GM19023 (cell line): ENCODE data around the gene HIRIP3.

Source experiments
- ATAC-seq: cut with Tn5 transposase; IDR thresholded peaks from one replicate; pipeline ENCODE4 v1.9.1; 2021; ENCODE audit warnings: mild to moderate bottlenecking, moderate library complexity; ENCODE audit not compliant: unreplicated experiment

Gene HIRIP3

GRCh38 chr16:29984137-29984763, 11.2 kb downstream of the HIRIP3 start:
- no peak for ATAC-seq

DNA sequence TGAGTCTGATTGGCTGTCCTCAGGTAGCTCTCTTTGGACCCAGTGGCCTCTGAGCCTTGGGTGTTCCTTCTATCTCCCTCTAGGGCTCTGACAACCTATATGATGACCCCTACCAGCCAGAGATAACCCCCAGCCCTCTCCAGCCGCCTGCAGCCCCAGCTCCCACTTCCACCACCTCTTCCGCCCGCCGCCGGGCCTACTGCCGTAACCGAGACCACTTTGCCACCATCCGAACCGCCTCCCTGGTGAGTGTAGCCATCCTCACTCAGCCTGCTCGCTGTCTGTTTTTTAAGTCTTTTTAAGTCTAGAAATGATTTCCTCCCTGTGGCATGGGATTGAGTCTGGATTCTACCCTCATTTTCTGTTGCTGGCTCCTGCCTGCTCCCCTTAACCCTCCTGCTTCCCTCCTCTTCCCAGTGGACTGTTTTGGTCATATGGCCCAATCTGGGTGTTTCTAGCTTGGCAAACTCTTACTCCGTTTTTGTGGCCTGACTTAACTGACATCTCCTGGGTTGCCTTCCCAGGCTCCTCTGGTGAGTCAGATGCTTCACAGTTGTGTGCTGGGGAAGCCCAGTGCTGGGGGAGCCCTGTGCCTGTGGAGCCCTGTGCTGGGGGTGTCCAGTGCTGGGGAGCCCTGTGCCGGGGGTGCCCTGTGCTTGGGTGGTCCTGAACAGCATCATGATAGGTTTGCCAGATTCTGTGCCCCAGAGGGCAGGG, 11.8 kb downstream of the HIRIP3 start:
- no peak for ATAC-seq

DNA sequence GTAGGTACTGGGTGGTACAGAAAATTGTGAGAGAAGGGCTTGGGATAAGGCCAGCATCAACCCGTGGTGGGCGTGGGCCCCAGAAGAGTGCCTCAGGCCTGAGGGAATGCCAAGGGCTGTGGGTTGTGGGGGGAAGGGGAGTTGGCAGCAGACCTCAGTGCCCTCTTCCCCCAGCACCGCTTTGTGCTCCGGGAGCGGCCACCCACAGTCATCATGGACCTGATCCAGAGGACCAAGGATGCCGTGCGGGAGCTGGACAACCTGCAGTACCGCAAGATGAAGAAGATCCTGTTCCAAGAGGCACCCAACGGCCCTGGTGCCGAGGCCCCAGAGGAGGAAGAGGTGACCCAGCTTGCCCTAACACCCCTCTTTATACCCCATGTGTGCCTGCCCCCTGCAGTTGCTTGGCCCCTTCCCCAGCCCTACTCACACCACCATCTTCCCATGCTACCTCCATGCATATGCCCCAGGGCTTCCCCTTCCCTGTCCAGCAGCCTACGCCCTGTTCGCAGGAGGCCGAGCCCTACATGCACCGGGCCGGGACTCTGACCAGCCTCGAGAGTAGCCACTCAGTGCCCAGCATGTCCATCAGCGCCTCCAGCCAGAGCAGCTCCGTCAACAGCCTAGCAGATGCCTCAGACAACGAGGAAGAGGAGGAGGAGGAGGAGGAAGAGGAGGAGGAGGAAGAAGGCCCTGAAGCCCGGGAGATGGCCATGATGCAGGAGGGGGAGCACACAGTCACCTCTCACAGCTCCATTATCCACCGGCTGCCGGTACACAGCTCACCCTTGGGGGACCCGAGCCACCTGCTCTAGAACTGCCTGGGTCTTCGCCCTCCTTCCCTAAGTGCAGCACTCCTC, 12.6 kb downstream of the HIRIP3 start:
- no peak for ATAC-seq

- ATAC-seq: no peak
Observed at GRCh38 chr16:29978564-29979270, 16.7 kb downstream of the HIRIP3 start.

- no peak for ATAC-seq
Observed at GRCh38 chr16:29978081-29978480, 17.3 kb downstream of the HIRIP3 start.

- ATAC-seq: no peak
Observed at GRCh38 chr16:29977063-29977825, 18.2 kb downstream of the HIRIP3 start.

DNA sequence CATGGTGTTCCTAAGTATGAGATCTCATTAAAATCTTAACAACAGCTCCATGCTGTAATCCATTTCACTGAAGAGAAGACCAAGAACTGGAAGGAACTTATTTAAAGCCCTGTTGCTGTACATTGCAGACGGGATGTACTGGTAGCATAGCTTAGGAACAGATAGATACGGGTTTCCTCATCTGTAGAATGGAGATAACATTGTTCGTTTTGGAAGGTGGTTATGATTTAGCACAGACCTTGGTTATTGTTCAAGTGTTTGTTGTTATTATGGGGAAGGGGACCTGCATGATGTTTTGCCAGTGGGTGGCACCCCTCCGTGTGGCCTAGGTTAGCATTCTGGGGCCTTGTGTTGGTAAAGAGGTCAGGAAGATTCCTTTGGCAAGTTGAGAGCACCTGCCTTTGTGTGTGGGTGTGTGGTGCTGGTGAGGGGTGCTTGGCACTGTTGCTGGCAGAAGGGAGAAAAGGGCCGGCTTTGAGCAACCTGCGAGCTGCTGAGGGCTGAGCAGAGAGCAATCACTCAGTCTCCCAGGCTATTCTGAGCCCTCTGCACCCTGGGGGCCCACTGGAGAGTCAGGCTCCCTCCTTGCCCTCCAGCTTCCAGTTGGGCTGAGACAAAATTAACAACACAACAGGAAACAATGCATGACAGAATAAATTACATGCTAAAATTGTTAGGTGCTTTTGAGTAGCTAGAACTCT, 19.5 kb downstream of the HIRIP3 start:
- no peak for ATAC-seq

DNA sequence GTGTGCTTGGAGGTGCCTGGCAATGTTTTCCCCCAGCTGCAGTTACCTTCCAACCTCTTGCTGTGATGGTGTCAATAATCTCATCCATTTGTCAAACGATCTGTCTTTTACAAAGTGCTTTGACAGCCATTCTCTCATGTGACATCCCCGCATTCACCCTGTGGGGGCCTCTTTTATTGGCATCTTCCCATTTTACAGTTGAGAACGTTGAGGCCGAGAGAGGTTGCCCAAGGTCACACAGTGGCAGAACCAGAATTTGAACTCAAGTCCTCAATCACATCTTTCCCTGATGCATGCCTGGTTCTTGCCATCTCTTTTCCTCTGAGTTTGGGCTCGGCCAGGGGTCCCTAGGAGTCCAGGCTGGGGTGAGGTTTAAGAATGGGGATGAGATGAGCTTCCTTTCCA, 20.3 kb downstream of the HIRIP3 start:
- no peak for ATAC-seq

DNA sequence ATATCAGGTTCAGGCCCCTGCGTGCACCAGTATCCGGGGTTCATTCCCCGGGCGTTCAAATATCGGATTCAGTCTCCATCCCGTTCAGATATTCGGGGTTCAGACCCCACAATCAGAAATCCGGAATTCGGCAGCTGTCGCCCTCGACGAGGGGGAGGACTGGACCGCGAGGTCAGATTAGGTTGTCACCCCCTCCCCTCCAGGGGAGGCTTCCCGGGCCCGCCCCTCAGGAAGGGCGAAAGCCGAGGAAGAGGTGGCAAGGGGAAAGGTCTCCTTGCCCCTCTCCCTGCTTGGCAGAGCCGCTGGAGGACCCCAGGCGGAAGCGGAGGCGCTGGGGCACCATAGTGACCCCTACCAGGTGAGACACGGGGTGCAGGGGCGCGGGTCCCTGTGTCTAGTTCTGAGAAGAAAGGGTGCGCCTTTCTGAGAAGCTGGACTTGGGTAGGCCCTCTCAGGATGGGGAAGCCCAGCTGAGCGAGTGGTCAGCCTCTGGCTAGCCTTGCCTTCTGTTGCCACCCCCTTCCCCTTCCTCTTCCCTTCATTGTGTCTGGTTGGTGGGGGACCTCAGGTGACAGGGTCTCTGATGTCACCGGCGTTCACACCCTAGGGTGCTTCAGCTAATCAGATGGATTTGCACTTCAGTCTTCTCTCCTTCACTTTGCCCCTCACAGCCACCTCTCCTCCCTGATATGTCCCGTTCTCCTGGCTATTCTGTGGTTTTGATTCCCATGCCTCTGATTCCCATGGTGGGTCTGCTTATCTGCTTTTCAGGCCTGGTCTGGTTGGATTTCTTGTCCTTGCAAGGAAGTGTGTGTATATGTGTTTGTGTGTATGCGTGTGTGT, 20.9 kb downstream of the HIRIP3 start:
- no peak for ATAC-seq

DNA sequence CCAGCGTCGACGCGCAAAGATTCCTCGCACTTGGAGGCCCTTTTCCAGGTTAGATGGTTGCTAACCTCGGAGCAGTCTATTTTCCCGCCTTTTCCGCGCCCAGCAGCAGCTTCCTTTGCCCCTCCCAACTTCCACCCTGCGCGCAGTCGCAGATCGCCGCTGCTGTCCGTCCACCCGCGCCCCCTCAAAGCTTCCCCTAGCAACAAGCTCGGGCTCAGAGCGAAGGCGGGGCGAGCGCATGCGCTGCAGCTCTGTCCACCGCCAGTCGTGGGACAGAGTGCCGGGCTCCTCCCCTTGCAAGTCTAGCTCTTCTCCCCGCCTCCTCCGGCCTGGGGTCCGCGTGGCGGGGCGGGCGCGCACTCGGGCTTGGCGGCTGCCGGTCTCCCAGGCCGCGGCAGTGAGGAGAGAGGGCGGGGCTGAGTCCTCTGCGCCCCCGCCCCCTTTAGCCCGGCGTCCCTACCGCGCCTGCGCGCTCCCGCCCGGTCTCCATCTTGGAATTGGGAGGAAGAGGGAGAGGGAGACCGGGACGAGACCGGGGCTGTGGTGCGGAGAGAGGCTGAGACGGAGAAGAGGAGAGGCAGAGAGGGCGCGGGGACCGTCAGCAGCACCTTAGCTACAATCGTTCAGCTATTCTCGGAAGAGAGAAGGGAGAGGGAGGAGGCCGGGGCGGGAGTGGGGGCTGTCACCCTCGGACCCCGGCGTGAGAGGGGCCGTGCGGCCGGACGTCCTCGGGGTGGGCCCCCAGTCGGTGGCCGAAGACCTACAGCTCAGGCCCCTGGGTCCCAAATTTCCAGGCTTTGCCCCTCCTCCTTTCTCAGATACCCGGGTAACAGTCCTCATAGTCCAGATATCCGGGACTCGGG, 21.8 kb downstream of the HIRIP3 start, which contains the start of gene TAOK2:
TAOK2 (plus strand) TSS at position 485 of the 863 bp plus-strand sequence. CDS start 3,905 bp downstream, outside the sequence.
- peak; percentile 94 for ATAC-seq

GRCh38 chr16:29972992-29973383, 22.4 kb downstream of the HIRIP3 start:
- ATAC-seq: no peak

GRCh38 chr16:29972500-29972899, 22.9 kb downstream of the HIRIP3 start:
- ATAC-seq: no peak

GRCh38 chr16:29971304-29971703, 24.1 kb downstream of the HIRIP3 start:
- no peak for ATAC-seq

GRCh38 chr16:29968205-29968604, 27.2 kb downstream of the HIRIP3 start:
- ATAC-seq: no peak

DNA sequence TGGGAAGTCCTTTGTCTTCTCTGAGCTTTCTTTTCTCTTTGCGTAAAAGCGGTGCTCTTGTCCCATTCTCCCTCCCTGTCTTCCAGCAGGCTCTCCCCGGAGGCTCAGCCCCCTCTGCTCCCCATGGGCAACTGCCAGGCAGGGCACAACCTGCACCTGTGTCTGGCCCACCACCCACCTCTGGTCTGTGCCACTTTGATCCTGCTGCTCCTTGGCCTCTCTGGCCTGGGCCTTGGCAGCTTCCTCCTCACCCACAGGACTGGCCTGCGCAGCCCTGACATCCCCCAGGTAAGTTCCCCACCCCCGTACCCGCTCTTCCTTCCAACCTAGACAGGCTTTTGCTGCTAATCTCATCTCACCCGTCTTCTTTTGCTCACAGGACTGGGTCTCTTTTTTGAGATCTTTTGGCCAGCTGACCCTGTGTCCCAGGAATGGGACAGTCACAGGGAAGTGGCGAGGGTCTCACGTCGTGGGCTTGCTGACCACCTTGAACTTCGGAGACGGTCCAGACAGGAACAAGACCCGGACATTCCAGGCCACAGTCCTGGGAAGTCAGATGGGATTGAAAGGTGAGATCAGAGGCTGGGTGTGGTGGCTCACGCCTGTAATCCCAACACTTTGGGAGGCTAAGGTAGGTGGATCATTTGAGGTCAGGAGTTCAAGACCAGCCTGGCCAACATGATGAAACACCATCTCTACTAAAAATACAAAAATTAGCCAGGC, 32.2 kb downstream of the HIRIP3 start:
- no peak for ATAC-seq

DNA sequence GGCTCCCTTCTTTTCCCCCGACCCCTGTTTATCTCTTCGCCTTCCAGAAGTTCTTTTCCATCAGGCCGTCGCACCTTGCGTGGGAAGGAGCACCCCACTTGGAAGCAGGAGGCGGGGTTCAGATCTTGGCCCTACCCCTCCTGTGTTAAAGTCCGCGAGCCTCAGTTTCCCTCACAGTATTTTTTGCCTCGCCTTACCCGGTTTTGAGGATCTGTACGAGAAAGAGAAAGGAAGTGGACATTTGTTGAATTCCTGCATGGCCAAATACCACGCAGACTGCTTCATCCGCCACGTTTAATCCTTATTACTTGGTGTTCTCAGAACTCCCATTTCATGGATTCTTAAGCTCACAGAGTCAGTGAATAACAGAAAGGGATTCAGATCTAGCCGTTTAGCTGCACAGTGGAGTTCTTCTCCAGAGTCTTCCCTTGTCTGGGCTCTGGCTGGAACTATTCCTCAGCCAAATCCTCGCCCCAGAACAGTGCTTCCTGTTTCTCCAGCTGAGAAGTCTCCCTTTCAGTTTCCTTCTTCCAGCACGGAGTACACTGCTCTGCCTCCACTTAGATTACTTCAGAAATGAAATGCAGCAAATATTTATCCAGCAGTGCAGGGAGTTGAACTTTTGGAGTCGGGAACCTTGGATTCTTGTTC, 32.9 kb downstream of the HIRIP3 start:
- no peak for ATAC-seq
